ENCODE results near the gene ANXA11. TPM values are rescaled to one million over a fixed set of nuclear protein-coding genes. Genes with fewer than 3 reads are reported as not detected.
"Not testable (repeated sequence)": the region's sequence is repeated elsewhere in the genome, so short reads cannot be mapped to it uniquely, and the experiment has no call there.

The ANXA11 gene
- total RNA-seq (10 to 100 TPM; 46.5 to 64.0 TPM), polyA plus RNA-seq (ENCODE audit: insufficient read depth, low read depth, low replicate concordance) (116 TPM)
- long read RNA-seq, donor 1, full-length matches to known transcripts, result 7 of 7 reads
- long read RNA-seq, donor 1, partial matches to known transcripts, result 0 of 7 reads
- long read RNA-seq, donor 1, other reads (novel, unspliced or antisense), result 0 of 7 reads
- long read RNA-seq, donor 2, full-length matches to known transcripts, result 6 of 6 reads
- long read RNA-seq, donor 2, partial matches to known transcripts, result 0 of 6 reads
- long read RNA-seq, donor 2, other reads (novel, unspliced or antisense), result 0 of 6 reads

DNA sequence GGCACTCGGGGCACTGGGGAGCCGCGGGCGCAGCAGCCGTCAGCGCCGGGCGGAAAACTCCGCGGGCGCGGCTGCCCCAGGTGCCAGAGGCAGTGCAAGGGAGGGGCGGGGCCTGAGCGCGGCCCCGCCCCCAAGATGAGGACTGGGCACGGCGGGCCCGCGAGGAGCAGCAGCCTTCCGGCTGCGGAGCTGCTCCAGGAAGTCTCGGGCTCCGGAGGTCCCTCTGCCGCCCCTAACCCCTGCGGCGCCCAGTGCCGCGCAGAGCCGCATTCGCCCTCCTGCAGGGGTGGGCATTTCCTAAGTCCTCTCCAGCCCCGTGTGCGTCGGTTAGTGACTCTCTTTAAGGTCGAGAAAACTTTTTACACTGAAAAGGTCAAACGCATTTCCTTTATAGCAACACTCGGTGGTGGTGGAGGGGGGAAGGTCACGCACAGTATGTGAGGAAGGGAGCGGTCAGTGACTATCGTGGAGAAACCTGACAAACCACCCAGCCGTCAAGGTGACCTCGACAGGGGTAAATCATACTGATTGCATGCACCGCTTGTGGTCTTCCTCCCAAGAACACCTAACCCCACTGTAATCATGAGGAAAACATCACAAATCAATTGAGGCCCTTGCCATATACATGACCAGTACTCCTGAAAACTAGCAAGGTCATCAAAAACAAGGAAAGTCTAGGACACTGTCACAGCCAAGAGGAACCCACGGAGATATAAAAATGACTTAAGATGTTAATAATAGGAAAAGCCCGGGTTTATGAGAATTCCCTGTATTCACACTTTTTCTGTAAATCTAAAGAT is at the start of gene ANXA11:
Gene ANXA11, minus strand, starts transcription at position 61 of the 800 bp plus-strand sequence. CDS start 32,676 bp downstream, outside the sequence.
- H3K27me3 ChIP-seq, result no peaks in the 10 kb centered on the region
- TF ChIP-seq POLR2A (IDR thresholded peaks at IDR 0.05), result peak; percentile 56
- TF ChIP-seq, protein P1, sequence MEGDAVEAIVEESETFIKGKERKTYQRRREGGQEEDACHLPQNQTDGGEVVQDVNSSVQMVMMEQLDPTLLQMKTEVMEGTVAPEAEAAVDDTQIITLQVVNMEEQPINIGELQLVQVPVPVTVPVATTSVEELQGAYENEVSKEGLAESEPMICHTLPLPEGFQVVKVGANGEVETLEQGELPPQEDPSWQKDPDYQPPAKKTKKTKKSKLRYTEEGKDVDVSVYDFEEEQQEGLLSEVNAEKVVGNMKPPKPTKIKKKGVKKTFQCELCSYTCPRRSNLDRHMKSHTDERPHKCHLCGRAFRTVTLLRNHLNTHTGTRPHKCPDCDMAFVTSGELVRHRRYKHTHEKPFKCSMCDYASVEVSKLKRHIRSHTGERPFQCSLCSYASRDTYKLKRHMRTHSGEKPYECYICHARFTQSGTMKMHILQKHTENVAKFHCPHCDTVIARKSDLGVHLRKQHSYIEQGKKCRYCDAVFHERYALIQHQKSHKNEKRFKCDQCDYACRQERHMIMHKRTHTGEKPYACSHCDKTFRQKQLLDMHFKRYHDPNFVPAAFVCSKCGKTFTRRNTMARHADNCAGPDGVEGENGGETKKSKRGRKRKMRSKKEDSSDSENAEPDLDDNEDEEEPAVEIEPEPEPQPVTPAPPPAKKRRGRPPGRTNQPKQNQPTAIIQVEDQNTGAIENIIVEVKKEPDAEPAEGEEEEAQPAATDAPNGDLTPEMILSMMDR (IDR thresholded peaks at IDR 0.05), result peak in 1 of 3 experiments; percentile 6
- peaks cover 22% of the 10 kb centered on the region for H3K4me1 ChIP-seq
- H3K9me3 ChIP-seq, result no peaks in the 10 kb centered on the region
- H3K4me3 ChIP-seq, result peak within 1 kb of the TSS; percentile 79 to 95
- intact Hi-C loops (cut with DNase I; ENCODE audit: low total_unique reads), result loop anchor here (10.0 kb wide), 1 partner anchor 51 kb away; no protein-coding TSS in a partner anchor
- no peaks in the 10 kb centered on the region for H3K36me3 ChIP-seq (ENCODE audit: low read depth, missing control alignments)
- H3K27ac ChIP-seq, result peak within 1 kb of the TSS; percentile 88 to 95
- 4% methylated on average over 17 to 19 of the region's 45 CpGs for WGBS, 2 donors
- peak; percentile 91 for DNase-seq

DNA sequence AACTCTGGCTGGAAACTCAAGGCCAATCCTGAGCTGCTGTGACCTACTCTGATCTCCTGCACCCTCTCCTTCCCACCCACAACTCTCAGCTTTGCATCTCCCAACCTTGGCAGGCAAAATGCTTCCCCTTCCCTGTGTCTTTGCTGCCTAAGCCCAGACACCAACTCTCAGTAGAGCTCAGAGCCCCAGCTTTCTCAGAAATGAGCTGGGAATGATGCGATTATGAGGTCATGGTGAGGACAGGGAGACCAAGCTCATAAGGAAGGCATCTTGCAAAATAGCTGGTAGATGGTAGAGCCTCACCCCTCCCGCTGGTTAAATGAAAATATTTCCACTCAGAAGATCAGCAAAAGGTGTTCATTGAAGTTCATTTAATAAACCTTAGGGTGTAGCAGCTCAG is 49.4 kb upstream of the ANXA11 start:
- DNase-seq; H3K27ac ChIP-seq; intact Hi-C loops (cut with DNase I; ENCODE audit: low total_unique reads); H3K4me1 ChIP-seq; H3K4me3 ChIP-seq; H3K9me3 ChIP-seq; H3K27me3 ChIP-seq; H3K36me3 ChIP-seq (ENCODE audit: low read depth, missing control alignments): not testable (repeated sequence)
- WGBS, 2 donors, result no CpG with 5 or more reads among the region's 2 CpGs

DNA sequence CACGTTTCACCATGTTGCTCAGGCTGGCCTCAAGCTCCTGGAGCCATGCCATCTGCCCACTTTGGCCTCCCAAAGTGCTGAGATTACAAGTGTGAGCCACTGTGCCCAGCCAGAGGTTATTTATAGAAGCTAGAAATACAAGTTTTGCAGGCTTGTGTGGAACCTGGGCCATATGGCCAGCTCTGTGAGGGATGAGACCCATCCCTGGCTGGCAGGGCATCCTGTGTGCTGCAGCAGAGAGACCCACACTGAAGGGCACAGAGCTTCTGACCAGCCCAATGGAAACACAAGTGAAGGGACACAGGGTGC is 48.6 kb upstream of the ANXA11 start:
- H3K27ac ChIP-seq; DNase-seq; H3K4me3 ChIP-seq; H3K9me3 ChIP-seq; H3K36me3 ChIP-seq (ENCODE audit: low read depth, missing control alignments); intact Hi-C loops (cut with DNase I; ENCODE audit: low total_unique reads); H3K4me1 ChIP-seq; H3K27me3 ChIP-seq: not testable (repeated sequence)
- WGBS, 2 donors, result 29 to 72% methylated on average over 1 of the region's 1 CpG

DNA sequence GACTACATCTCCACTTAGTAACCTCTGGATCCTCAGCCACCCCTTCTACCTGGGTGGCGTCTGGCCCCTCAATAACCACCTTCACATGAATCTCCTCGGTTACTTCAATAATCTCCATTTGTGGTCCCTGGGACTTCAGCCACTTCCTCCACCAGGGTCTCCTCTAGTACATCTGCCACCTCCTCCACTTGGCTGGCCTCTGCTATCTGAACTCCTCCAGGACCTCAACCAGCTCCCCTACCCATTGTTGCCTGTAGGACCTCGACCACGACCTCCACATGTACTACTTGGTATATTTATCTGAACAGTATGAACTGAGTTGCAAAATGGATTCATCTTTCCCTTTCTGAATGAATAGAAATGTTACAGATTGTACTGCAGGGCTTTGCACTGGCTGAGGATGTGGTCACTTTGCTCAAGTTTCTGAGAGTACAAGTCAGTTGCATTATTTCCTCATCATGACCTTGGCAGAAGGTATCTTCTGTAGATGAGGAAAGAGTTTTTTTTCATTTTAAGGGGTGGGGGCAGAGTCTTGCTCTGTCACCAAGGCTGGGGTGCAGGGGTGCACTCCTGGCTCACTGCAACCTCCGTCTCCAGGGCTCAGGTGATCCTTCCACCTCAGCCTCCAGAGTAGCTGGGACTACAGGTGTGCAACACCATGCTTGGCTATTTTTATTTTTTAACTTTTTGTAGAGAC is 48.1 kb upstream of the ANXA11 start:
- WGBS, 2 donors, result 56 to 60% methylated on average over 5 of the region's 5 CpGs
- intact Hi-C loops (cut with DNase I; ENCODE audit: low total_unique reads), result no loop called here

DNA sequence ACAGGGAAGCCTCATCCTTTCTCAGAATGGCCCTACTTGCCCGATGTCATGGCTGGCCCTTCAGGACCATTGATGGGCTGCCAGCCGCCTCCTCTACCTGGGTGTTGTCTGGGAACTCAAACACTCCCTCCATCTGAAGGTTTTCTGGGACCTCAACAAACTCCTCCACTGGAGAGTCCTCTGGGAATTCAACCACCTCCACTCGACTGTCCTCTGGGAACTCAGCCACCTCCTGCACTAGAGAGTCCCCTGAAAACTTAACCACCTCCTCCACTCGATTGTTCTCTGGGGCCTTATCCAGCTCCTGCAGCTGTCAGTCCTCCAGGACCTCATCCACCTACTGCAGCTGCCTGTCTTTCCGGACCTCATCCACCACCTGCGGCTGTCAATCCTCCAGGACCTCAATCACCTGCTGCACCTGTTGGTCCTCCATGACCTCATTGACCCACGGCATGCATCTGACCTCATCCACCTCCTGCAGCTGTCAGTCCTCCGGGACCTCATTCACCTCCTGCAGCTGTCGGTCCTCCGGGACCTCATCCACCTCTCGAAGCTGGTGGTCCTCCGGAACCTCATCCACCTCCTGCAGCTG is 47.1 kb upstream of the ANXA11 start:
- H3K4me3 ChIP-seq, result no peak overlapping the region
- no peaks in the 10 kb centered on the region for H3K36me3 ChIP-seq (ENCODE audit: low read depth, missing control alignments)
- TF ChIP-seq, protein P1 (IDR thresholded peaks at IDR 0.05), result no peak
- TF ChIP-seq POLR2A (IDR thresholded peaks at IDR 0.05), result no peak
- peaks cover 8% of the 10 kb centered on the region for H3K4me1 ChIP-seq
- no peaks in the 10 kb centered on the region for H3K27me3 ChIP-seq
- no peak for DNase-seq
- 88 to 95% methylated on average over 12 of the region's 12 CpGs for WGBS, 2 donors
- intact Hi-C loops (cut with DNase I; ENCODE audit: low total_unique reads), result no loop called here
- no peaks in the 10 kb centered on the region for H3K9me3 ChIP-seq
- H3K27ac ChIP-seq, result no peak overlapping the region

More for the DNA sequence above, 48.1 kb upstream of the ANXA11 start:
- H3K27ac ChIP-seq, result no peak overlapping the region
- H3K4me1 ChIP-seq, result peaks cover 8% of the 10 kb centered on the region
- no peak overlapping the region for H3K4me3 ChIP-seq
- no peaks in the 10 kb centered on the region for H3K9me3 ChIP-seq
- DNase-seq, result no peak
- no peaks in the 10 kb centered on the region for H3K27me3 ChIP-seq
- no peak for TF ChIP-seq POLR2A (IDR thresholded peaks at IDR 0.05)
- TF ChIP-seq, protein P1 (IDR thresholded peaks at IDR 0.05), result no peak
- H3K36me3 ChIP-seq (ENCODE audit: low read depth, missing control alignments), result no peaks in the 10 kb centered on the region

DNA sequence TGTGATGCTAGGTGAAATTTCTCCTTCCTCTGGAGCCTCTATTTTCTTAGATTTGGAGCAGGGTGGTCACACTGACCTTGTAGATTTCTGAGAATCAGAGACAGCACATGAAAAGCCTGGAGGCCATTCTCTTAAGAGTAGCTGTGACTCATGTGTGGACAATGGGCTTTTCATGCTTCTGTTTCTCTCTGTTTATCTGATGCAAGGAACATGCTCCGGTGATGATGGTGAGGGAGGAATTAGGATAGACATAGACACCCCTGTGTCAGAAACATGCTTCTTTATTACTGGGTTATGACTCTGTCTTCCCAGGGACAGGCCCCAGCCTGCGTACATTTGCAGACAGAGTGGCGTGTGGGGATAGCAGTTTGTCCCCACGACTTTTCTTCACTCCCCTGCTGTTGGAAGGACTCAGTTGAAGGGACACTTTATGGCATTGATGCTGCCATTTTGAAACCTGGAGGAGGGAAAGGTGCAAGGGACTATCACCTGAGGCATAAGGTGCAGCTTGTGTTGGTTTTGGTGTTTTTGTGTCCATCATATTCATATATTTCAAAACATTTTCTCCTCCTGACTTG is 46.5 kb upstream of the ANXA11 start:
- DNase-seq; H3K27me3 ChIP-seq; H3K9me3 ChIP-seq; intact Hi-C loops (cut with DNase I; ENCODE audit: low total_unique reads); H3K27ac ChIP-seq; H3K4me3 ChIP-seq; H3K36me3 ChIP-seq (ENCODE audit: low read depth, missing control alignments); H3K4me1 ChIP-seq: not testable (repeated sequence)
- WGBS, 2 donors, result 85 to 94% methylated on average over 3 of the region's 4 CpGs

DNA sequence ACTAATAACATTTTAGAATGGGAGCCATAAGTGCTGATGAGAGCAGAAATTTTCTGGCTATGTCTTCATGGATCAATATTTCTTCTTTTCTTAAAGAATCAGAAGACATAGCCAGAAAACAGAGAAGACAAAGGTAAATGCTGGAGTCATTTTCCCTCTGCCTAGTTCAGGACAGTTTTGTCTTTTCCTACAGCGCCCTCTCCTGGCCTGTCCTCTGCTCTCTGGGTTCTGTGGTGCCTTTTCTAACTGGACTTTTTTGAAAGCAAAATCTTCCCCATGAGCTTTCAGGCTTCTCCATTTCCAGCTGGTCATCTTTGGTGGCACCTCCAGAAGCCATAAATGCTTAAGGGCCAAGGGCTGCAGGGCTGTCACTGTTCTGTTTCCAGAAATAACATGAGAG is 45.1 kb upstream of the ANXA11 start:
- H3K27ac ChIP-seq; H3K4me3 ChIP-seq; intact Hi-C loops (cut with DNase I; ENCODE audit: low total_unique reads); H3K9me3 ChIP-seq; DNase-seq; H3K36me3 ChIP-seq (ENCODE audit: low read depth, missing control alignments); H3K27me3 ChIP-seq; H3K4me1 ChIP-seq: not testable (repeated sequence)
- no CpG with 5 or more reads among the region's 1 CpG for WGBS, 2 donors

DNA sequence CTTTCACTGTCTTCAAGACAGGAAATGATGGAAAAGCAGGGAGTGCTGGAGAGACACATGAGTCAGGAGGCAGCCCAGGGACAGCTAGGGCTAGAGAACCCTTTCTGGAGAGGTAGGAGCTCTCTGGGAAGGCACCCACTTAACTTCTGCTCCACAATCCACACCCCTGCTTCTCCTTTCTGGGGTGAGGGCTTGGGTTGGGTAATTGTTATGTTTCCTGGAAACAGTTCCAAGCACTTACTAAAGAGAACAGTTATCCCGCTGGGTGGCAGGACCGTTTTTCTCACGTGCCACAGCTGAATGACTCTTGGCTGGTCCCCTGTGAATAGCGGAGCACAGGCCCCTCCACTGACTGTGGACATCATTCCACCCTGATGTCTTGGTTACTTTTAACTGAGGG is 44.6 kb upstream of the ANXA11 start:
- H3K27me3 ChIP-seq; H3K27ac ChIP-seq; DNase-seq; intact Hi-C loops (cut with DNase I; ENCODE audit: low total_unique reads); H3K4me3 ChIP-seq; H3K4me1 ChIP-seq; H3K36me3 ChIP-seq (ENCODE audit: low read depth, missing control alignments); H3K9me3 ChIP-seq: not testable (repeated sequence)
- no CpG with 5 or more reads among the region's 4 CpGs for WGBS, 2 donors

Measured in testis (tissue), 5 donors.